GM19467 (cell line): ENCODE results near the gene MUC2.

Experiments used
- ATAC-seq: cut with Tn5 transposase; IDR thresholded peaks from one replicate; pipeline ENCODE4 v1.9.1; 2021; ENCODE audit warnings: mild to moderate bottlenecking, moderate library complexity; ENCODE audit not compliant: unreplicated experiment

The MUC2 gene

DNA sequence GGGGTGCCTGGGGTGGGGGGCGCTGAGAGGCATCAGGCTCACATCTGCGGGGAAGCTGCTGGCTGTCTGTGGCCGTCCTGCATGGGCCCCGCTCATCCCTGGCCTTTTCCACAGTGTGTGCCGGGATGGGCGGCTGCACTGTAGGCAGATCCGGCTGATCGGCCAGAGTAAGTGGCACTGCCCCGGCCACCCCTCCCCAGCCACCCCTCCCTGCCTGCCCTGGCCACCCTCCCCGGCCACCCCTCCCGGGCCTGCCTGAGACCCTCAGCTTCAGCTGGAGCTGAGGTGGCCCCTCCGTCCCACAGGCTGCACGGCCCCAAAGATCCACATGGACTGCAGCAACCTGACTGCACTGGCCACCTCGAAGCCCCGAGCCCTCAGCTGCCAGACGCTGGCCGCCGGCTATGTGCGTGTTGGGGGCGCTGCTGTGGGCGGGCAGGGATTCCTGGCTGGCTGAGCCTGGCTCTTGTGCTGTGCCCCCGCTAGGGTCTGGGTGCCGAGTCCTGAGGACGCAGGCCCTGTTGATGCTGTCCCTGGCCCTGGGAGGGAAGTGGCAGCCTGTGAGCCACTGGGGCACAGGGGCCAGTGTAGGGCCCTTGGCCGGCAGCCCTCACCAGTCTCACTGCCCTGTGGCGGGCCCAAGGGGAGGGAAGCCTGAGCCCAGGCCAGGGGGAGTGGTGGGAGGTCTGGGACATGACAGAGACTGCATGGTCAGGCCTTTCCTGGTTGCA lies 10.9 kb downstream of the MUC2 start:
- ATAC-seq: no peak

DNA sequence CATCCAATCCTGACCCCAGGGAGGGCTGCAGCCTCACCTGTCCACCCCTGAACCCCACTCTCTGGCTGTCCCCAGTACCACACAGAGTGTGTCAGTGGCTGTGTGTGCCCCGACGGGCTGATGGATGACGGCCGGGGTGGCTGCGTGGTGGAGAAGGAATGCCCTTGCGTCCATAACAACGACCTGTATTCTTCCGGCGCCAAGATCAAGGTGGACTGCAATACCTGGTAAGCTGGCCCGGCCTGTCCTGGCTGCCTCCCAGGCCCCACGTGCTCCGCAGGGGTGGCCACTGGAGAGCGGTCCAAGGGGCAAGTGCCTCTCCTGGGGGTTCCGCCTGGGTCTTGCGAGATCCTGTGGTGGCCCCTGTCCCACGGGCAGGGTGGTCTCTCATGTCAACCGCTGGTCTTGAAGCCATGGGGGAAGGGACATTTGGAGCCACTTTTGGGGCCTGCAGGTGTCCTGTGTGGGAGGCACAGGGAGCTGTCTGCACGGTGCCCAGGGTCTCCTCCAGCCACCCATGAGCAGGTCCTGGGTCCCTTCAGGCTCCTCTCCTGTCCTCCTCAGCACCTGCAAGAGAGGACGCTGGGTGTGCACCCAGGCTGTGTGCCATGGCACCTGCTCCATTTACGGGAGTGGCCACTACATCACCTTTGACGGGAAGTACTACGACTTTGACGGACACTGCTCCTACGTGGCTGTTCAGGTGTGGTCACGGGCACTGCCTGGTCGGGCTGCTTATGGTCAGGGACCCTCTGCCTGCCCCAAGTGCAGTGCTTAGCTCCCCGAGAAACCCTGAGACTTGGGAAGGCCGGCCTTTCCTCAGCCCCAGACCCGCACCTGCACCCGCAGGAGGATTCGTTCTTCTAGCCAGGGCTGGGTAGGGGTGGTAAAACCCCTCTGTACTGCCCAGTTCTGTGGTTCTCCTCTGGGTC lies 11.8 kb downstream of the MUC2 start:
- ATAC-seq: no peak

DNA sequence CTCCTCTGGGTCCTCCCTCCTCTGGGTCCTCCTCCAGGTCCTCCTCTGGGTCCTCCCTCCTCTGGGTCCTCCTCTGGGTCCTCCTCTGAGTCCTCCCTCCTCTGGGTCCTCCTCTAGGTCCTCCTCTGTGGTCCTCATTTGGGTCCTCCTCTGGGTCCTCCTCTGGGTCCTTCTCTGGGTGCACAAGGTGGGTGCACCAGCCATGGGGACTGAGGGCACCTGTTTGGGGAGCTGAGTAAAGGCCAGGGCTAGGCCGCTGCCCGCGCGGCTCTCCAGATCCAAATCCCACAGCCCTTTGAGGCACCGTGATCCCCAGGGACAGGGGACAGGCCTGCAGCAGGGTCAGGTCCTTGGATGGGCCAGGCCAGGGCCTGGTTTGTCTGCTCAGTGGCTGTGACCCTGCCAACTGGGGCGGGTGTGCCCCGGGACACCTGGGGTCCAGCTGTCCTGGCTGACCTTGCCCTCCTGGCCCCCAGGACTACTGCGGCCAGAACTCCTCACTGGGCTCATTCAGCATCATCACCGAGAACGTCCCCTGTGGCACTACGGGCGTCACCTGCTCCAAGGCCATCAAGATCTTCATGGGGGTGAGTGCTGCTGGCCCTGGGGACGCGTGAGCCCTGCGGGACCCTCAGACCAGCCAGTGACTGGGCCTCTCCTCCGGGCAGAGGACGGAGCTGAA lies 12.7 kb downstream of the MUC2 start:
- no peak for ATAC-seq

DNA sequence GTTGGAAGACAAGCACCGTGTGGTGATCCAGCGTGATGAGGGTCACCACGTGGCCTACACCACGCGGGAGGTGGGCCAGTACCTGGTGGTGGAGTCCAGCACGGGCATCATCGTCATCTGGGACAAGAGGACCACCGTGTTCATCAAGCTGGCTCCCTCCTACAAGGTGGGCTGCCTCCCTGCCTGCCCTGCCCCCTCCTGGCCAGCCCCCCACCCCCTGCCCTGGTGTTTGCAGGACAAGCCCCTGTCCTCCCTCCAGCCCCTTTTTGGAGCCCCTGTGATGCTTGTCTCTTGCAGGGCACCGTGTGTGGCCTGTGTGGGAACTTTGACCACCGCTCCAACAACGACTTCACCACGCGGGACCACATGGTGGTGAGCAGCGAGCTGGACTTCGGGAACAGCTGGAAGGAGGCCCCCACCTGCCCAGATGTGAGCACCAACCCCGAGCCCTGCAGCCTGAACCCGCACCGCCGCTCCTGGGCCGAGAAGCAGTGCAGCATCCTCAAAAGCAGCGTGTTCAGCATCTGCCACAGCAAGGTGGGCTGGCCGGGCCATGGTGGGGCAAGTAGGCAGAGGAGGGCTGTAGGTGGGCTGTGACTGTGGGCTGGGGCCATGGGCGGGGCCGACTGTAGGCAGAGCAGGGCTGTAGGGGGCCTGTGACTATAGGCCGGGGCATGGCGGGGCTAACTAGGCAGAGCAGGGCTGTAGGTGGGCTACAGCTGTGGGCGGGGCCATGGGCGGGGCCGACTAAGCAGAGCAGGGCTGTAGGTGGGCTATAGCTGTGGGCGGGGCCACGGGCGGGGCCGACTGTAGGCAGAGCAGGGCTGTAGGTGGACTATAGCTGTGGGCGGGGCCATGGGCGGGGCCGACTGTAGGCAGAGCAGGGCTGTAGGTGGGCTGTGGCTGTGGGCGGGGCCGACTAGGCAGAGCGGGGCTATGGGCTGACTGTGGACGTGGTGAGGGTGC lies 13.6 kb downstream of the MUC2 start:
- no peak for ATAC-seq

DNA sequence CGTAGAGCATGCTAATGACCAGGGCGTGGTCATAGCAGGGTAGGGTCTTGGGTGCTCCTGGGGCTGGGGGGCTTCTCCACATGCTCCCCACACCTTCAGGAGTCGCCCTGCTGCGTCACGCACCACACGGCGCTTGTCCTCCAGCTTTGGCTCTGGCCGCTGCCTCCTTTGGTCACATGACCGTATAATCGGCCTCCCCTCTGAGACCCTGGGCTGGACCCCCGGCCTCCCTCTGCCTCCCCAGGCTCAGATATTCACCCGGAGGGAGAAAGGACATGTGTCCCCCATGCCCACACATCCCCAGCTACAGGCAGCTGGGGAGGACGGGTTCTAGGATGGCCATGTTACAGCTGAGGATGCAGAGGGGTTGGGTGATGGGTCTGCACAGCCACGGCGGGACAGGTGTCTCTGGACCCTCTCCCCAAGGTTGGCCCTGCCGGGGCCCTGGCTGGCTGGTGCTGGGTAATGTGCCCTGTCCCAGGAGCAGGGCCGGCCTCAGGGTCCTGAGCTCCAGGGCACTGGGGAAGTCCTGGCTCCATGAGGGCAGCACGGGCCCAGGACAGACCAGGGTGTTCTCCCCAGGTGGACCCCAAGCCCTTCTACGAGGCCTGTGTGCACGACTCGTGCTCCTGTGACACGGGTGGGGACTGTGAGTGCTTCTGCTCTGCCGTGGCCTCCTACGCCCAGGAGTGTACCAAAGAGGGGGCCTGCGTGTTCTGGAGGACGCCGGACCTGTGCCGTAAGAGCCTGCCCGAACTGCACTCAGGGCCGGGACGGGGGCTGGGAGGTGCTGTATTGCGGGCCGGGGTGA lies 14.5 kb downstream of the MUC2 start:
- ATAC-seq: no peak

DNA sequence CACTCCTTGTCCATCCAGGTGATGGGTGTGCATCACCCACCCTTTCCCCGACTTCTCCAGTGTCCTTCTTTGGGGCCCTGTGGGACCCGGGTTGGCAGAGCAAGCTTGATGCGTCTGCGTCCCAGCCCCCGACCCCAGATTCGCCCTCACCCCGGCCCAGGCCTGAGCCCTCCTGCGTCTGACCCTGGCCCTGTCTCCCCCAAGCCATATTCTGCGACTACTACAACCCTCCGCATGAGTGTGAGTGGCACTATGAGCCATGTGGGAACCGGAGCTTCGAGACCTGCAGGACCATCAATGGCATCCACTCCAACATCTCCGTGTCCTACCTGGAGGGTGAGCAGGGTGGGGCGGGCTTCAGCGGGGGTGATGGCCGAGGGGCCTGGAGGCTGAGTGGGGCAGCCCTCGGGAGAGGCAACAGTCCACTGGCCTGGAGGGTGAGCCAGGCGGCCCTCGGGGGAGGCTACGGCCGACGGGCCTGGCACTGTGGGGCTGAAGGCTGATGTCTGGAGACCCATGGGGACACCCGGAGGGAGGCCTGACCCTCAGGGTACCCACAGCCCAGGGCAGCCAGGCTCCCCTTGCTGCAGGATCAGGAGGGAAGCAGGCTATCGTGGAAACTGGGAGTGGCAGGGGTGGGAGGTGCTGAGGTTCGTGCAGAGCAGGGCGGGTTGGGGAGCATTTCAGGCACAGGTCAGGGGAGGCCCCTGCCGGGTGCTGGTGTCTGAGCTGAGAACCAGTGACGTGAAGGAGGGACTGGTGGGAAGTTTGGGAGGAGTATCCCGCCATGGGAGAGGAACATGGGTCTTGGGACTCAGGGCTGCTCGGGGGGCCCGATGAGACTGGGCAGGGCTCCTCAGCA lies 15.3 kb downstream of the MUC2 start:
- ATAC-seq: no peak

DNA sequence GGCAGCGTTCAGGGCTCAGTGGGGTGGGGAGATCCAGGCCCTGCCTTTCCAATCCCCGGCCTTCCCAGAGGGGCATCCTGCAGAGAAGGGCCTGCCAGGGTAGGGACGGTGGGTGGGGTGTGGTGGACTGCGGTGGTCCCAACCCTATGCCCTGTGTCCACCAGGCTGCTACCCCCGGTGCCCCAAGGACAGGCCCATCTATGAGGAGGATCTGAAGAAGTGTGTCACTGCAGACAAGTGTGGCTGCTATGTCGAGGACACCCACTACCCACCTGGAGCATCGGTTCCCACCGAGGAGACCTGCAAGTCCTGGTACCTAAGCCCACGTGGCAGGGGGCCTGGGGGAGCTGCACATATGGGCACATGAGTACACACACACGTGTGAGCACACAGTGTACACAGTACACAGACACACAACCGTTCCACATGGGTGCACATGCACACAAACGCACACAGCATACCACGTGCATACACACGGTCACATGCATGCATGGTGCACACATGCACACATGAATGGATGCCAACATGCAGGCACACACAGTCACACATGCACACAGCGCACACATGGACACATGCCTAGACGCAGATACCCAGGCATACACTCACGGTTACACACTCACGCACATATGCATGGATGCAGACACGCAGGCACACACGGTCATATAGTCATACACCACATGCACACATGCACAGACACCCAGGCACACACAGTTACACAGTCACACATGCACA lies 16.1 kb downstream of the MUC2 start:
- no peak for ATAC-seq

DNA sequence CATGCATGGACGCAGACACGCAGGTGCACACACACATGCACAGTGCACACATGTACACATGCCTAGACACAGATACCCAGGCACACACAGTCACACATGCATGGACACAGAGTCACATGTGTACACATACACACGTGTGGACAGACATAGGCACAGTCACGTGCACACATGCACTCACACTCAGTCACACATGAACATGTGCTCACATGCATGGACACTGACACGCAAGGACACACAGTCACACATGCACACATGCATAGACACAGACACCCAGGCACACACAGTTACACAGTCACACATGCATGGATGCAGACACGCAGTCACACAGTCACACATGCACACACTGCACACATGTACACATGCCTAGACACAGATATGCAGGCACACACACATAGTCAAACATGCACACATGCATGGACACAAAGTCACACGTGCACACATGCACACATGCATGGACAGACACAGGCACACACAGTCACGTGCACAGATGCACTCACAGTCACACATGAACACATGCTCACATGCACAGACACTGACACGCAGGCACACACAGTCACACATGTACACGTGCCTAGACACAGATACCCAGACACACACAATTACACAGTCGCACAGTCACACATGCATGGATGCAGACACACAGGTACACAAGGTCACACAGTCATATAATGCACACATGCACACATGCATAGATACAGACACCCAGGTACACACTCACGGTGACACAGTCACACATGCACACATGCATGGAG lies 16.8 kb downstream of the MUC2 start:
- no peak for ATAC-seq

DNA sequence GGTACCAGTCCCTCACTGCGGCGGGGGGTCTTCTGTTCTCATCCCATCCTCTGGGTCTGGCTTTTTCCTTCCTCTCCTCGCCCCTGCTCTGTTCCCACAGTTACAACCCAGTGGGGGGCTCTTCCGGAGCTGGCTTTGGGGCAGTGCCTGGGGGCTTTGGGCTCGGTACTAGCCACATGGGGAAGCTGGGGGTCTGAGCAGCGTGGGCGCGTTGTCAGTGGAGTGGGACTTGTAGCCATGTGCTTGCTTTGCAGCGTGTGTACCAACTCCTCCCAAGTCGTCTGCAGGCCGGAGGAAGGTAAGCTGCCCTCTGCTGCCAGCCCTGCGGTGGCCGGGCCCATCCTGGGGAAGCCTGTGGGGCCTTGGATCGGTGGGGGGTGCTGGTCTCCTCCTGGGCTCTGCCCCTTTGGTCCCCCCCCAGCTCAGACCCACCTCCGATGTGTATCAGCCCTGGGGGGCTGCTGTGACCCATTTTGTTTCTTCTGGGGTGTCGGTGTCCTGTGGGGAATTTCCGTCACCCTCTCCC lies 17.5 kb downstream of the MUC2 start:
- no peak for ATAC-seq

DNA sequence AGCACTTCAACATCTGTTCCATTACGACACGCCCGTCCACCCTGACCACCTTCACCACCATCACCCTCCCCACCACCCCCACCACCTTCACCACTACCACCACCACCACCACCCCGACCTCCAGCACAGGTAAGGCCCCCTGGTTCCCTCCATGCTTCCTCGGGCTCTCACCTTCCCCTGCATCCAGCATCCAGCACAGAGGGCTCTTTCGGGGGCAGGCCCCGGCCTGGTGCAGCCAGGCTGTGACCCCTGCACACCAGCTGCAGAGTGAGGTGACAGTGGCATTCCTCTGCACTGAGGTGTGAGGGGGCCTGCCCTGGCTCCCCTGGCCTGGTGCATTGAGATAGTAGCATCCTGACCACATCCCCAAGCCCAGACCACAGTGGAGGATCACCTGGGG lies 18.2 kb downstream of the MUC2 start:
- ATAC-seq: no peak

DNA sequence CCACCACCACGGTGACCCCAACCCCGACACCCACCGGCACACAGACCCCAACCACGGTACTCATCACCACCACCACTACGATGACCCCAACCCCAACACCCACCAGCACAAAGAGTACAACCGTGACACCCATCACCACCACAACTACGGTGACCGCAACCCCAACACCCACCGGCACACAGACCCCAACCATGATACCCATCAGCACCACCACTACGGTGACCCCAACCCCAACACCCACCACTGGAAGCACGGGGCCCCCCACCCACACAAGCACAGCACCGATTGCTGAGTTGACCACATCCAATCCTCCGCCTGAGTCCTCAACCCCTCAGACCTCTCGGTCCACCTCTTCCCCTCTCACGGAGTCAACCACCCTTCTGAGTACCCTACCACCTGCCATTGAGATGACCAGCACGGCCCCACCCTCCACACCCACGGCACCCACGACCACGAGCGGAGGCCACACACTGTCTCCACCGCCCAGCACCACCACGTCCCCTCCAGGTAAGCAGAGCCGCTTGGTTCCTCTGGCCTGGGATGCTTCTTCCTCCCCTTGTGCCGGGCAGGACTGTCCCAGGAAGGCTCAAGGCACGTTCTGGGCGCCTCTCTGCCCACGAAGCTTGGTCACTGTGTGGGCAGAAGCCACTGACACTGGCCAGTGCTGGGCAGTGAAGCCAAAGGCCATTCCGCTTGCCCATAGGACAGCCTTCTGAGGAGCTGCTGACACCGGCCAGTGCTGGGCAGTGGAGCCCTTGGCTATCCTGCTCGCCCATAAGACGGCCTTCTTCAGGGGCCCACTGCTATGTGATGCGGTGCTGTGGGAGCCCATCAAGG lies 25.1 kb downstream of the MUC2 start:
- ATAC-seq: no peak

DNA sequence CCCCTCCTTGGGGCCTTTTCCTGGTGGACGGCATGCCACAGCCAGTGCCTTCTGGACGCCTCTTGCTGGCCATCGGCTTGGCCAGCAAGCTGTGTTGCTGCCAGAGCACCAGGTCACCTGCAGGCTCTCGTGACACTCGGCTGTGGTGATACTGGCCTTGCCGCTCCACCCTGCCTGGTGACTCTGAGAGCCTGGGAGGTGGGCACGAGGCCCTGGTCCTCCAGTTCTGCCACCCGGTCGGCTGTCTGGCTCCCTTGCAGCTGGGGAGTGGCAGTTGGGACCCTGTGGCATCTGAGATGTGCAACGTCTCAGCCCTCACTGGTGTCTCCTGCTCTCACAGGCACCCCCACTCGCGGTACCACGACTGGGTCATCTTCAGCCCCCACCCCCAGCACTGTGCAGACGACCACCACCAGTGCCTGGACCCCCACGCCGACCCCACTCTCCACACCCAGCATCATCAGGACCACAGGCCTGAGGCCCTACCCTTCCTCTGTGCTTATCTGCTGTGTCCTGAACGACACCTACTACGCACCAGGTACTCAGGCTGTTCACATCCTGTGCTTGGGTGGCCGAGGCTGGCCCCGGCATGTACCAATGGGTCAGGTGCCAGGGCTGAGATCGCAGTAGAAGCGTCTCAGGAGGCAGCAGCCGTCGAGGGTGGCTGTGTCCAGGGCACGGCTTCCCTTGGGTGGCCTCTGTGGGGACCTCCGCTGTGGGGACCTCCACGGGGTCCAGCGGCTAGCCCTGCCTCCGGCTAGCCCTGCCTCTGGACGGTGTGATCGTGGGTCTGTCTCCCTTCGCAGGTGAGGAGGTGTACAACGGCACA lies 26.0 kb downstream of the MUC2 start:
- ATAC-seq: no peak

DNA sequence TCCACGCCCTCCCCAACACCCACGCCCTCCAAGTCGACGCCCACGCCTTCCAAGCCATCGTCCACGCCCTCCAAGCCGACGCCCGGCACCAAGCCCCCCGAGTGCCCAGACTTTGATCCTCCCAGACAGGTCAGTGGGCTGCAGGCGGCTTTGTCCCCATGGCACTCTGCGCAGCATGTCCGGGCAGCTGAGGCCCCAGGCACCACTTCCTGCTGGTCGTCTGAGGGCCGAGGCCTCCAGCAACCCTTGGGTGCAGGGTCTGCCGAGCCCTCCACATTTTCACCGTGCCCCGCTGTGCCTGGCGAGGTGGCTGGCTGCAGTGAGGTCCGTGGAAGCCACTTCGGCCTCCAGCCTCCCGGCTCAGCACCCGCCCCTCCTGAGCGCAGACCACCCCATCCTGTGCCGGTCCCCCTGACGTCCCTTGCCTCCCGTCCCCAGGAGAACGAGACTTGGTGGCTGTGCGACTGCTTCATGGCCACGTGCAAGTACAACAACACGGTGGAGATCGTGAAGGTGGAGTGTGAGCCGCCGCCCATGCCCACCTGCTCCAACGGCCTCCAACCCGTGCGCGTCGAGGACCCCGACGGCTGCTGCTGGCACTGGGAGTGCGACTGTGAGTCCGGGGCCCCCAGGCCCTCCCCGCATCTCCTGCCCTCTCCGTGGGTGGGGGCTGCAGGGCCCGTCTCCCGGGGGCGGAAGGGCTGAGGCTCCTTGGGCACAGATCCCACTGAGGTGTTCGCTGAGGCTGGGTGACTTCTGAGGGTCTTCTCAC lies 26.8 kb downstream of the MUC2 start:
- no peak for ATAC-seq

DNA sequence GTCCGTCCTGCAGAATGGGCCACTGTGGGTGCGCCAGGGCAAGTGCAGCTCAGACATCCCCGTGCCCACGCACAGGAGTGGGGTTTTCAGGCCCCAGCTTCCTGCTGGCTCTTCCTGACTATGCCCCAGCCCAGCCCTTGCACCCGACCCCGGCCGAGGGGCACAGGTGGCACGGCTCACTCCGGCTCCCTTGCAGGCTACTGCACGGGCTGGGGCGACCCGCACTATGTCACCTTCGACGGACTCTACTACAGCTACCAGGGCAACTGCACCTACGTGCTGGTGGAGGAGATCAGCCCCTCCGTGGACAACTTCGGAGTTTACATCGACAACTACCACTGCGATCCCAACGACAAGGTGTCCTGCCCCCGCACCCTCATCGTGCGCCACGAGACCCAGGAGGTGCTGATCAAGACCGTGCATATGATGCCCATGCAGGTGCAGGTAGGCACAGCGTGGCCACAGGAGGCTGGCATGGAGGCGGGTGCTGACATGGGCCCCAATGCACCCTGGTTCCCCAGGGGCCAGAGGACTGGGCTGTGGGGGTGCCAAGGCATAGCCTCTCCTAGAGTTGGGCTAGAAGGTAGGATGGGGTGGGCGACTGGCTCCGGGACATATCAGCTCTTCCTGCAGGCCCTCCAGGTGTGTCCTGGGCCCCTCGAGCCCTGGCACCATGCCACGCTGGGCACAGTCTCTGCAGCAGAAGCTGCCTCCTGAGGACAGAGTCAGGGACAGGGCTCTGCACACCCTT lies 27.7 kb downstream of the MUC2 start:
- ATAC-seq: no peak
